Activated naive CD4-positive, alpha-beta T cell treated with anti-CD3 and anti-CD28 coated beads for 36 hours (primary cell): ENCODE measurements around the gene PHC2. TPM values are rescaled to one million over a fixed set of nuclear protein-coding genes. Genes with fewer than 3 reads are reported as not detected.
"Not testable (repeated sequence)": the region's sequence is repeated elsewhere in the genome, so short reads cannot be mapped to it uniquely, and the experiment has no call there.

ENCODE experiments used
- CTCF ChIA-PET: fragments of 350-600 bp; sonication (Branson Sonifier 250); formaldehyde crosslinking; loops from one replicate; lab custom pipeline; 2021; ENCODE audit warnings: antibody characterized with exemption; lab: Charles Lee
- DNase-seq: peaks from one replicate; pipeline ENCODE4 v3.0.0-alpha.2; 2020
- H3K27ac Mint-ChIP-seq: one replicate; pipeline ENCODE4 v1.8.0; 2021; ENCODE audit warnings: mild to moderate bottlenecking, mixed read lengths
- H3K27me3 Mint-ChIP-seq: one replicate; pipeline ENCODE4 v1.8.0; 2021; ENCODE audit warnings: low read depth, mixed read lengths
- H3K36me3 Mint-ChIP-seq: one replicate; pipeline ENCODE4 v1.8.0; 2021; ENCODE audit warnings: low read depth, mixed read lengths
- H3K4me1 Mint-ChIP-seq: one replicate; pipeline ENCODE4 v1.8.0; 2021; ENCODE audit warnings: low read depth, mixed read lengths
- H3K4me3 Mint-ChIP-seq: one replicate; pipeline ENCODE4 v1.8.0; 2021; ENCODE audit warnings: mild to moderate bottlenecking, moderate library complexity, mixed read lengths
- H3K9me3 Mint-ChIP-seq: one replicate; pipeline ENCODE4 v1.8.0; 2021; ENCODE audit warnings: mixed read lengths
- intact Hi-C: fragments of 100-400 bp; cut with micrococcal nuclease; formaldehyde crosslinking; loops from one replicate; pipeline ENCODE4 v1.15.1; 2023
- total RNA-seq, 2 experiments: library from RNA; stranded (reverse); gene quantifications; one replicate each; pipeline ENCODE4 v1.2.3, GENCODE V29; 2021

The PHC2 gene
- total RNA-seq, 2 experiments from 2014 or later: 15.6 to 15.9 TPM

DNA sequence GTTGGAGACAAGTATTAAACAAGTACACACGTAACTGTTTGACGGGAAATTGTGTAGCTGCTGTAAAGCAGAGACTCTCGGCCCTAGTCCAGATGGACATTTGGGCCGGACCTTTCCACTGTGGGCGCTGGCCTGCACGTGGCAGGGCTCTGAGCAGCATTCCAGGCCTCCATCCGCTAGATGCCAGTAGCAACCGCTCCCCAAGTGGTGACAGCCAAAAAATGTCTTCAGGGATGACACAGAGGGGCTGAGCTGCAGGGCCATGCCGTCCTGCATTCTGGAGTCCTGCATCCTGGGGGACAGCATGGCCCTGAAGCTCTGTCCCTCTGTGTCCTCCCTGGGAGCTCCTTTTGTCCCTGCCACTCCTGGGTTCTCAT, 134.8 kb downstream of the PHC2 start:
- CTCF ChIA-PET: interaction anchor here (0.6 to 5.7 kb wide), 31 partner anchors 7 to 337 kb away, joined by 3 to 84 read pairs (median 5); partner anchors contain the start of gene ZSCAN20
- intact Hi-C loops: loop anchor here (5.0 kb wide), 1 partner anchor 51 kb away; no protein-coding TSS in a partner anchor

DNA sequence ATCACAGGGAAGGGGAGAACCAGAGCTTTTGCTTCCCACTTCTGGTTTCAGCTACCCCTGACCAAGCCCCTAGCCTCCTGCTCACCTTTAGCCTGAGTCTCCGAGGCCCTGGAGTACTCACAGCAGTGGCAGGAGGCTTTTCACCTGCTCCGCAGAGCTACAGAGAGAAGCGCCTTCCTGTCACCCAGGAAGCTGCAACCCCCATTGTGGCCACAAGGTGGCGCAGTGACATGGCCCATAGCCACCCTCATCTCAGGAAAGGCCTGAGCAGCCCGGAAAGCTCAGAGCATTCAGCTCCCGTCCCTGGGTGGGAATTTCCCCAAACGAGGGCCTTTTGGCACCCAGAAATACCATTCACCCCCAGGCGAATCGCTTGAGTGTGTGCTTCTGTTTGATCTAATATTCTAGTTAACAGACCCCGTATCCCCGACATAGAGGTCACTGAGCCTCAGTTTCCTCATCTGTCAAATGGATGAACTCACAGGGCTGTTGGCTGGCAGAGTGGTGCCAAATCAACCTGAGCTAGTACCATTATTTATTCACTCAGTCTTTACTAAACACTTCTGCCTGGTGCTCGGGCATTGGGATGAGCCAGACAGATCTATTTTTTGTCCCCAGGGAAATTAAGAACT, 135.3 kb downstream of the PHC2 start:
- Mint-ChIP-seq H3K4me3 (no peak overlapping the region), H3K36me3 (peaks cover 2% of the 10 kb centered on the region), H3K4me1 (peaks cover 5% of the 10 kb centered on the region), H3K9me3 (no peaks in the 10 kb centered on the region), H3K27ac (no peak overlapping the region), H3K27me3 (no peaks in the 10 kb centered on the region)
- intact Hi-C loops: loop anchor here (1.0 to 5.0 kb wide), 5 partner anchors 52 to 318 kb away; no protein-coding TSS in a partner anchor
- DNase-seq: peak; percentile 95
- CTCF ChIA-PET: interaction anchor here (0.6 to 5.7 kb wide), 33 partner anchors 8 to 338 kb away, joined by 3 to 84 read pairs (median 5); partner anchors contain the start of gene ZSCAN20

More for the DNA sequence above, 134.8 kb downstream of the PHC2 start:
- Mint-ChIP-seq H3K9me3 (no peaks in the 10 kb centered on the region), H3K36me3 (peaks cover 2% of the 10 kb centered on the region), H3K4me1 (peaks cover 5% of the 10 kb centered on the region), H3K27ac (no peak overlapping the region), H3K4me3 (no peak overlapping the region), H3K27me3 (no peaks in the 10 kb centered on the region)
- no peak for DNase-seq

DNA sequence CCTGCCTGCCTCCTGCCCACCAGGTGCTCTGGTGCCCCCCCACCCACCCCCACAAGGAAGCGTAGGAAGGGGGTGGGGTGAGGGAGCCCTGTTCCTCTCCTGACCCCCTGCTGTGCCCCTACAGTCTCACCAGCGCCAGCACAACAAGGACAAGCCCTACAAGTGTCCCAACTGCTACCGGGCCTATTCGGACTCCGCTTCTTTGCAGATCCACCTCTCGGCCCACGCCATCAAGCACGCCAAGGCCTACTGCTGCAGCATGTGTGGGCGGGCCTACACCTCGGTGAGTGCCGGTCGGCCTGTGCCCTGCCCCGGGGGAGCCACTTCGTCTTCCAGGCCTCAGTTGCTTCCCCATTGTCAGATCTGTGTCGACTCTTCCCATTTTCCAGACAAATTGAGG, 135.9 kb downstream of the PHC2 start:
- peaks cover 2% of the 10 kb centered on the region for H3K36me3 Mint-ChIP-seq
- H3K27ac Mint-ChIP-seq: no peak overlapping the region
- H3K9me3 Mint-ChIP-seq: no peaks in the 10 kb centered on the region
- DNase-seq: no peak
- CTCF ChIA-PET: interaction anchor here (0.6 to 5.7 kb wide), 26 partner anchors 8 to 338 kb away, joined by 3 to 84 read pairs (median 5); partner anchors contain the start of gene ZSCAN20
- H3K27me3 Mint-ChIP-seq: no peaks in the 10 kb centered on the region
- intact Hi-C loops: loop anchor here (1.0 to 5.0 kb wide), 5 partner anchors 52 to 318 kb away; no protein-coding TSS in a partner anchor
- peaks cover 5% of the 10 kb centered on the region for H3K4me1 Mint-ChIP-seq
- H3K4me3 Mint-ChIP-seq: no peak overlapping the region

DNA sequence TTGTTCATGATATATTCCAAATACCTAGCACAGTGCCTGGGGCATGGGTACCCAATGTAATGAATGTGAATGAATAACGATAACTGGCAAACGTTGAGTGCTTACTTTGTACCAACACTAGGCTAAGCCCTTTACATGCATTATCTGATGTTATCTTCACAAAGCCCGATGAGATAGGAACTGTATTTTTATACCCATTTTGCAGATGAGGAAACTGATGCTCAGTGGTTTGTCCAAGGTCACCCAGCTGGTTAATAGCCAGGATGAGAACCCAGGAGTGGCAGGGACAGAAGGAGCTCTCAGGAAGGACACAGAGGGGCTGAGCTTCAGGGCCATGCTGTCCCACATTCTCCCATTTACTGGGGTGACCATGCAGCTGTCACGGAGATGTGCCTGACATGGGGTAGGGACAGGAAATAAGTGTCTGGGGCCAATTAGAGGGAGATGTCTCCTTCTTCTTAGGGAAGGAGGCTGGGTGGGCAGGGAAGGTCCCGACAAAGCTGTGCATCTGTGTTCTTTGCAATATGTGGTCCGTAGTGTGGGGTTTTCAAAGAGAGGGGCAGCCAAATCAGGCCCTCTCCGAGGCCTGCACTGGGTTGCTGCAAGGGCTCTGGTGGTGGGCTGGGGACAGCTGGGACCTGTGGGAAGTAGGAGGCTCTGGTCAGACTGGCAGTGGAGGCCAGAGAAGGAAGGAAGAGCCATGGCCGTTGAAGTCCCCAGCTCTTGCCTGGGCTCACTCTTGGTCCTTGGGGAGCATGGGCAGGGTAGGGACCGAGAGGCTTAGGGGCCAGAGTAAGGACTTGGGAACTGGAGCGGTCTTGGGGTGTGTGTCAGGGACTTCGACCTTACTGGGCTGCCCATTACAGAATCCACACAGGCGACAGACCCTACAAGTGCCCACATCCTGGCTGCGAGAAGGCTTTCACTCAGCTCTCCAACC, 136.6 kb downstream of the PHC2 start:
- H3K4me1 Mint-ChIP-seq: peaks cover 5% of the 10 kb centered on the region
- H3K9me3 Mint-ChIP-seq: no peaks in the 10 kb centered on the region
- DNase-seq: no peak
- CTCF ChIA-PET: interaction anchor here (0.7 to 5.7 kb wide), 14 partner anchors 9 to 318 kb away, joined by 3 to 84 read pairs (median 8); partner anchors contain the start of gene ZSCAN20
- intact Hi-C loops: loop anchor here (1.0 to 5.0 kb wide), 5 partner anchors 53 to 319 kb away; no protein-coding TSS in a partner anchor
- H3K4me3 Mint-ChIP-seq: no peak overlapping the region
- H3K27me3 Mint-ChIP-seq: no peaks in the 10 kb centered on the region
- H3K27ac Mint-ChIP-seq: no peak overlapping the region
- peaks cover 6% of the 10 kb centered on the region for H3K36me3 Mint-ChIP-seq

DNA sequence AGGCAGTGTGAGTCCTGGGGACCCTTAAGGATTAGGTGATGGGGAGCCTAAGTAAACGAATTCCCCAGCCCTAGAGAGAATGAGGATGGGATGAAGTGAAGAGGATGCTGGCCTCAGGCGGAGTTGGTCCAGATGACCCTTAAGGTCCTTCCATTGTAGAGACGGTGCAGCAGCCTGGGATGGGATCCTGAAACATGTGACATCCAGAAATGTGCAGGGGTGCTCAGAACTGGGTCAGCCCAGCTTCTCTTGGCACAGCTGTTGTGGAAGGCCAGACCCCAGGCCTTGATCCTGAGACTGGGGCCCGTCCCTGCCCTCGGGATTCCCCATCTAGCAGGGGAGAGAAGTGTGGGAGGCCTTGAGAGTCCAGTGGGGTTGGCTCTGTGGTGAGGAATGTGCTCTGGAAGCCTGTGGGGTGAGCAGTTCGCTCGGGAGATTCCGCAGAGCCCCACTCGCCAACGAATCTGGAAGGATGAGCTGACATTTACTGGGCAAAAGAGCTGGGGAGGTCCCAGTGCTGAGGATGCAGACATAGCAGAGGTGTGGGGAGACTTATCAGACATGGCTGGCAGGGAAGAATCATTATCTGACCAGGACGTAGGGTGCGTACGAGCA, 138.1 kb downstream of the PHC2 start:
- DNase-seq: no peak
- H3K27ac Mint-ChIP-seq: no peak overlapping the region
- peaks cover 5% of the 10 kb centered on the region for H3K4me1 Mint-ChIP-seq
- H3K27me3 Mint-ChIP-seq: no peaks in the 10 kb centered on the region
- intact Hi-C loops: no loop called here
- H3K4me3 Mint-ChIP-seq: no peak overlapping the region
- H3K36me3 Mint-ChIP-seq: peaks cover 13% of the 10 kb centered on the region
- CTCF ChIA-PET: interaction anchor here (4.0 to 5.7 kb wide), 2 partner anchors 76 to 178 kb away, joined by 42 to 84 read pairs; partner anchors contain the start of gene ZSCAN20
- no peaks in the 10 kb centered on the region for H3K9me3 Mint-ChIP-seq

DNA sequence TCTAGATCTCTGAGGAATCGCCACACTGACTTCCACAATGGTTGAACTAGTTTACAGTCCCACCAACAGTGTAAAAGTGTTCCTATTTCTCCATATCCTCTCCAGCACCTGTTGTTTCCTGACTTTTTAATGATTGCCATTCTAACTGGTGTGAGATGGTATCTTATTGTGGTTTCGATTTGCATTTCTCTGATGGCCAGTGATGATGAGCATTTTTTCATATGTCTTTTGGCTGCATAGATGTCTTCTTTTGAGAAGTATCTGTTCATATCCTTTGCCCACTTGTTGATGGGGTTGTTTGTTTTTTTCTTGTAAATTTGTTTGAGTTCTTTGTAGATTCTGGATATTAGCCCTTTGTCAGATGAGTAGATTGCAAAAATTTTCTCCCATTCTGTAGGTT, 140.3 kb downstream of the PHC2 start:
- intact Hi-C loops, H3K27me3 Mint-ChIP-seq, CTCF ChIA-PET, DNase-seq, H3K4me1 Mint-ChIP-seq, H3K27ac Mint-ChIP-seq, H3K4me3 Mint-ChIP-seq, H3K9me3 Mint-ChIP-seq: not testable (repeated sequence)
- H3K36me3 Mint-ChIP-seq: peaks cover 14% of the 10 kb centered on the region

DNA sequence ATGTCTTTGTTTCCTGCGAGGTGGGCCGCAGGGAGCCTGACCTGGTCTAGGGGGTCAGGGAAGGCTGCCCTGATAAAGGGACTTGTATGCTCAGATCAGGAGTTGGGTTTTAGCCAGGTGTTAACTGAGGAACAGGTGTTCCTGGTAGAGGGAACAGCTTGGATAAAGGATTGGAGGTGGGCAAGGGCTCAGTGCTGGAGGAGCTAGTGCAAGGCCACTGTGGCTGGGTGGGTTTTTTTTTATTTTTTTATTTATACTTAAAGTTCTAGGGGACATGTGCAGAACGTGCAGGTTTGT, 141.1 kb downstream of the PHC2 start:
- Mint-ChIP-seq H3K36me3 (peaks cover 14% of the 10 kb centered on the region), H3K4me1 (no peaks in the 10 kb centered on the region), H3K9me3 (no peaks in the 10 kb centered on the region), H3K4me3 (no peak overlapping the region), H3K27ac (no peak overlapping the region), H3K27me3 (no peaks in the 10 kb centered on the region)
- intact Hi-C loops: no loop called here
- CTCF ChIA-PET: interaction anchor here (1.1 kb wide), 1 partner anchor 323 kb away, joined by 3 read pairs; no protein-coding TSS in a partner anchor
- DNase-seq: no peak

DNA sequence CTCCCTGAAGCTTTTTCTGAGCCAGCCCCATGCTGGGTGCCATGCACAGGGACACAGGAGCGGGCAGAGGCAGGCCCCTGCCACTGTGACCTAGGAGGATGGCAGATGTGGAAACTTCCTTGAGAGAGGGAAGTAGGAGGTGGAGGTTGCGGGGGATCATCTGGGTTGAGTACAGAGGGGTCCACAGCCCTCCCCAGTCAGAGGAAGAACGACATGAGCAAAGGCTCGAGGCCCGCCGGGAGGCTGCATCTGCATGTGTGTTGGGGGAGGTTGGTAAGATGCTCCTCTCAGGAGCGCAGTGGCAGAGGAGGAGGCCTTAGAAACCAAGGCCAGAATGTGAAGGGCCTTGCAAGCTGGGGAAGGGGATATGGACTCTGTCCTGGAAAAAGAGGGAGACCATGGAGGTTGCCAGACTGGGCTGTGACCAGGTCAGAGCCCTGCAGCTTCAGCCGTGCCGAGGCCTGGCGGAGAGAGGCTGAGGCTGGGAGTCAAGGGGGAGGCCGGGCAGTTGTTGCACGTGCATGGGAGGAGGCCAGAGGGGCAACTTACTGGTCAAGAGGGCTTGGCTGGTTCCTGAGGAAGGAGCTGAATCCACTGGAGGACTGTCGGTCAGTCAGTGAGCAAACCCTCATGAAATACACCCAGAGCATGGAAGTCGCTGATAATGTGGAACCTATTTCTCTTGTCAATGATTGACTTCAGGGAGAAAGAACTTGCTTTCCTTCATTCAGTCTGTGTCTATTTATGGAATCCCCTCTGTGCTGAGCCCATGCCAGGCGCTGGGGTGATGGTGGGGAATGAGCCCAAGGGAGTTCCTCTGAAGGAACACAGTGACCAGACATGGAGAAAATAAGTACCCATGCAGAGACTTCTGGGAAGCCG, 141.7 kb downstream of the PHC2 start:
- intact Hi-C loops: no loop called here

DNA sequence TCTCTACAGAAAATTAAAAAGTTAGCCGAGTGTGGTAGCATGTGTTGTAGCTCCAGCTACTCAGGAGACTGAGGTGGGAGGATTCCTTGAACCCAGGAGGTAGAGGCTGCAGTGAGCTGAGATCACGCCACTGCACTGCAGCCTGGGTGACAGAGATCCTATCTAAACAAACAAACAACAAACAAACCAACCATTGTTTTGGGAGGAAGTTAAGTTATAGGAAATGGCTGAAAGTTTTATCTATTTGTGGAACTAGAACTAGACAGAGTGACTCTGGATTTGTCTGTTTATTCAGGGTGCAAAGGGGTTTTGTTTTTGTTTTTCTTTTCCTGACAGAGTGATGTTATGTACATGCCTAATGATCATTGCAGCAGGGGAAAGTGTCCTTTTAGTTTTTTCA, 143.6 kb downstream of the PHC2 start:
- Mint-ChIP-seq H3K4me1 (no peaks in the 10 kb centered on the region), H3K9me3 (no peaks in the 10 kb centered on the region), H3K27ac (no peak overlapping the region), H3K27me3 (no peaks in the 10 kb centered on the region), H3K36me3 (peaks cover 15% of the 10 kb centered on the region), H3K4me3 (no peak overlapping the region)
- intact Hi-C loops: no loop called here
- no peak for DNase-seq
- CTCF ChIA-PET: no interaction called here

More for the DNA sequence above, 141.7 kb downstream of the PHC2 start:
- Mint-ChIP-seq H3K4me3 (no peak overlapping the region), H3K27ac (no peak overlapping the region), H3K9me3 (no peaks in the 10 kb centered on the region), H3K36me3 (peaks cover 14% of the 10 kb centered on the region), H3K4me1 (no peaks in the 10 kb centered on the region), H3K27me3 (no peaks in the 10 kb centered on the region)
- CTCF ChIA-PET: interaction anchor here (0.6 to 1.1 kb wide), 3 partner anchors 9 to 324 kb away, joined by 3 to 4 read pairs (median 3); no protein-coding TSS in a partner anchor
- no peak for DNase-seq

DNA sequence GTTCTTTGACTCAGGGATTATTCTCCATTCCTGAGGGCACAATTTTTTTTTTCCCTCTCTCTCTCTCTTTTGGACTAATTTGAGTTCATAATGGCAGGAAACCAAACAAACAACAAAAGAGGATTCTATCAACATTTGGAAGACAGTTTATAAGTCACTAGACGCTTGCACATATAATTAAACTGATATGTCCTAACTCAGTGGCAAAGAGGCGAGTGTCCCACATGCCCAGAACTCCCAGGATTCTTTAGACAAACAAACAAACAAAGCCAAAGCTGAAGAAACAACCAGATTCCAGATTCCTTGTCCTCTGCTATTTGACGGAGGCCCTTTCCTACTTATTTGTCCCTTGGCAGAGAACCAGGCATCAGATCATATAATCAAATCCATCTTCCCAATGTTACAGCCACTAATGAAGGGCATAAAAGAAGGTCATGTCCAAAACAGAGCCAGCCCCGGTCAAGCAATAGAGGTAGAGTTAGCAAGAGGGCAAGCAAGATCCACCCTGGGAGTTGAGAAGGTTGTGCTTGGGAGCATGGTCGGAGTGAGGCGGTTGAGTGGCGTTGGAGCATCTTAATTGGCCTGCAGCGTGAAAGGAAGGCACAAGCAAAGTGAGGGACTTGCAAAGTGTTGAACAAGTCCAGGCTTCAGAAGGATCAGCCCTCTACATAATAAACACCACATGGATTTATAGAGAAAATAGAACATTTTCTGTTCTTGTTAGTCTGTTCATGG, 144.3 kb downstream of the PHC2 start:
- Mint-ChIP-seq H3K4me1 (no peaks in the 10 kb centered on the region), H3K4me3 (no peak overlapping the region), H3K36me3 (peaks cover 21% of the 10 kb centered on the region), H3K27ac (no peak overlapping the region), H3K27me3 (no peaks in the 10 kb centered on the region), H3K9me3 (no peaks in the 10 kb centered on the region)
- intact Hi-C loops: no loop called here
- CTCF ChIA-PET: interaction anchor here (1.1 kb wide), 1 partner anchor 11 kb away, joined by 3 read pairs; no protein-coding TSS in a partner anchor
- DNase-seq: no peak

DNA sequence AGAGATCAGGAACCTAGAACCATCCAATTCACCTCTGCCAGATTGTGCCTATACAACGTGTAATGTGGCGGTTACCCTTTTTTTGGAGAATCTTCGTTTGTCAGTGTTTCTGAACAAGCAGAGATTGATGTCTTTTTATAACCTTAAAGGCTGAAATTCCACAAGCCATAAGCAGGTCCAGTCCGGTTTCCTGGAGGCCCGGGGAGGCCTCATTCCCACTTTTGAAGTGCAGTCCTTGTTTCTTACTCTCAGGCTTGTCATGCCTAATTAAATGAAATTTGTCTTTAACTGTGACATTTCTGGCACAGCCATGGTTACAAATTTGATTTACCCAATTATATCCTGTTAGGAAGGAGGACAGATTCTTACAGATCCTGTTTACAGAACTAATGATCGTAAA, 146.8 kb downstream of the PHC2 start:
- H3K27me3 Mint-ChIP-seq: no peaks in the 10 kb centered on the region
- no peaks in the 10 kb centered on the region for H3K4me1 Mint-ChIP-seq
- DNase-seq: no peak
- H3K9me3 Mint-ChIP-seq: no peaks in the 10 kb centered on the region
- CTCF ChIA-PET: interaction anchor here (2.5 kb wide), 1 partner anchor 12 kb away, joined by 10 read pairs; no protein-coding TSS in a partner anchor
- H3K36me3 Mint-ChIP-seq: peaks cover 22% of the 10 kb centered on the region
- H3K4me3 Mint-ChIP-seq: no peak overlapping the region
- no peak overlapping the region for H3K27ac Mint-ChIP-seq
- intact Hi-C loops: no loop called here
